HG03460 (cell line): Measurements from ENCODE around the gene AUH.

Experiments
- ATAC-seq: cut with Tn5 transposase; IDR thresholded peaks from one replicate; pipeline ENCODE4 v1.9.1; 2021; ENCODE audit not compliant: unreplicated experiment

AUH gene

DNA sequence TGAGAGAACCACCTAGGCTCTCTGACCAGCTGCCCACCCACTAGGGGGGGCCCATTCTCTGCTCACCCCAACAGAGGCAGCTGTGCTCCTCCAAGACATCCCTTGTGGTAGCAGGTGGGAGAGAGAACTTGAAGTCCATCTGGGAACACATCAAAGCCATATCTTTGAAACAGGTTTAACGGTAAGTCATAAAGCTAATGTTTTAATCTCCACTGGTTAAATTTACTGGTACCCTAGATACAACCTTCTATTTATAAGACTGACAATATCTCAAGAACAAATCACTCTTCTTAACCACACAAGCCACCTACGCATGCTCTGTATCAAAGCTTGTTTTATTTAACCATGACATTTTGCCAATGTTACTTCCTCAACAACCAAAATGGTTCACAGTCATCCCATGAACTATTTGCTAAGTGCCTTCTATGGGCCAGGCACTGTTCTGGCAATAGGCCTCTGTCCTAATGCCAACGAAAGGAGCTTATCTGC lies 20.4 kb downstream of the AUH start:
- ATAC-seq, result no peak

GRCh38 chr9:91340395-91340967 lies 21.2 kb downstream of the AUH start:
- ATAC-seq, result no peak

GRCh38 chr9:91338681-91339080 lies 23.0 kb downstream of the AUH start:
- no peak for ATAC-seq

DNA sequence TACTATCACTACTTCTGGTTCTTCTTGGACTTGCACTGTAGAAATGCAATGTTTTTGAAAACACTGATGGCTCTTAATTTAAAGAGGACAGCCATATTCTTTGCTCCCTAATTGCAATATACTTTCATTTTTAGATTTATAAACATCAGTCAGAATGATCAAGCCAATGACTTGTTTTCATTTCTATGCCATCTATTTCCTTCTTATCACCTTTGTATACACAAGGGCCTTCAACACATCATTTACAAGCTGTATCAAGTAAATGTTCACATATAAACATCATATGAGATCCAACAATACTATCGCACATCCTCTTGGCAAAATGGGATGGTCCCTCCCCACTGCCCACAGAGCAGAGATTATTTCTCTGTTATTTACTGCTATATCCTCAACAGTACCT lies 24.9 kb downstream of the AUH start:
- no peak for ATAC-seq

DNA sequence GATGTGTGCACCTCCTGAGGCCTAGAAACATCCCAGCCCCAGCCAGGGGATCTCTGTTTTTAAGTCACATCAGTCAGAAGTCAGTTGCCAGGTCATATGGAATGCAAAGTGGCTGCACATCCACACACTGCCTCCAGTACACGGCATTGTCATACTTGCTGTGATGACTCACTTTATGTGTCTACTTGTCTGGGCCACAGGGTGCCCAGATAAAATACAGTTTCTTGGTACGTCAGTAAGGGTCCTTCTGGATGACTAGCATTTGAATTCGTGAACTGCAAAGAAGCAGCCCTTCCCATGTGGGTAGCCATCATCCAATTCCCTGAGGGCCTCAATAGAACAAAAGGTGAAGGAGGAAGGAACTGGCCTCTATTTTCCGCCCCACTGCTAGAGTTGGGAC lies 27.7 kb downstream of the AUH start:
- no peak for ATAC-seq

GRCh38 chr9:91333551-91333950 lies 28.2 kb downstream of the AUH start:
- no peak for ATAC-seq

GRCh38 chr9:91332546-91333231 lies 29.0 kb downstream of the AUH start:
- no peak for ATAC-seq

DNA sequence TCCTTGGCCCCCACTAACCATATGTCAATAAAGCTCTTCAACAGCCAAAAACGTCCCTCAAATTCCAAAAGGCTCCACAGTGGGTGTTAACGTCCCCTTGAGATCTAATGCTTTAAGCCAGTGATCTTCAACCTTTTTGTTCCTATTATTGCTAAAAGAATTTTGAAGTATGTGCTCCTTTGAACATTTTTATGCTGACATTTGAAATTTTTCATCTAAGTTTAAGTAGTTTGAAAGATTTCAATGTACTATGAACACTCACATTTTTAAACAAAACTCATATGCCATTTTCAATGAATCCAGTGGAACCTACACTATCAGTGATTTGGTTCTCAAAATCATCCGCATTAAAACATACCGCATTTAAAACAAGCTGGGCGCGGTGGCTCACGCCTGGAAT lies 29.9 kb downstream of the AUH start:
- no peak for ATAC-seq

- no peak for ATAC-seq
These were observed 33.5 kb downstream of the AUH start for GRCh38 chr9:91328186-91328585.

- ATAC-seq, result no peak
These were observed 40.0 kb downstream of the AUH start for GRCh38 chr9:91321691-91322090.

GRCh38 chr9:91320299-91320698 lies 41.4 kb downstream of the AUH start:
- no peak for ATAC-seq

- ATAC-seq, result no peak
These were observed 45.6 kb downstream of the AUH start for GRCh38 chr9:91316093-91316492.

- ATAC-seq, result no peak
These were observed 46.5 kb downstream of the AUH start for GRCh38 chr9:91315191-91315590.

DNA sequence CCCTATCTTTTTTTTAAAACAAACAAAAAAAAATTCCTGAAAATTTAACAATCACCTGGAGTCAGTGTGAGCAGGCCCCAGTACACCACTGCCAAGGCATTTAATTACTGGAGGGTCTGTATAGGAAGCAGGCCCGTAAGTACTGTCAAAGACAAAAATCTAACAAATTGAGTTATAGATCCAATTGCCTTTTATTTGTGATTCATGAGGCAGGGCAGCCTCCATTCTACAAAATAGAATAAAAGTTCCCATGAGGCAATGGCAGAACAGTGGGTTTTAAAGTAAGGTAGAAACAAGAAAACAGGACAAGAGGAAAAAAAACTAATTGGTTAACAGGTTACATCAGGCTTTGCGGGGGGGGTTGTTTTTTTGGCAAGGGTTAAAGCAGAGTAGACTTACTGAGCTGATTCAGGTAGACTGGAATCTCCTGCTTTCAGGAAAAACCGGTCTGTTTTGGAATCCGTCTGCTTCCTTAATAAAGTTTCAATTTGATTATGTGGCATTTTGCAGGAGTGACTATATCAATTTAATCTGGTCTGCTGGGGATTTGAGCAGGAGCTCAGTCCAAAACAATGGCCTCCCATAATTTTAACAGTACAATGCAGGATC lies 48.9 kb downstream of the AUH start:
- ATAC-seq, result no peak

- ATAC-seq, result no peak
These were observed 51.7 kb downstream of the AUH start for GRCh38 chr9:91310037-91310436.

DNA sequence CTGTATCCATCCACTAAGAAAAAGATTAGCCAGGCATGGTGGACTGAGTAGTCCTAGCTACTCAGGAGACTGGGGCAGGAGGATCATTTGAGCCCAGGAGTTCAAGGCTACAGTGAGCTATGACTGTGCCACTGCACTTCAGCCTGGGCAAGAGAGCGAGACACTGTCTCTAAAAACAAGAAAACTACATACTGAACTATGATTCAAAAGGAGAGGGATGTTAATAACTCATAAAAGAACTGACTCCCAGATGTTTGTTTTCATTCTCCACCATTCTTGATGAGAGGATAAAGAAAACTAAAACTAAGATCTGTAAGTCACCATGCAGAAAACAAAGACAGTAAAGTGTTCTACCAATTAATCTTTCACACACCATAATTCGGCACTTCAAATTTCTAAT lies 53.5 kb downstream of the AUH start:
- no peak for ATAC-seq

GRCh38 chr9:91307279-91307678 lies 54.4 kb downstream of the AUH start:
- ATAC-seq, result no peak

GRCh38 chr9:91306296-91306630 lies 55.5 kb downstream of the AUH start:
- no peak for ATAC-seq

GRCh38 chr9:91305596-91306295 lies 56.0 kb downstream of the AUH start:
- ATAC-seq, result no peak

- ATAC-seq, result no peak
These were observed 57.8 kb downstream of the AUH start for GRCh38 chr9:91303741-91304415.

DNA sequence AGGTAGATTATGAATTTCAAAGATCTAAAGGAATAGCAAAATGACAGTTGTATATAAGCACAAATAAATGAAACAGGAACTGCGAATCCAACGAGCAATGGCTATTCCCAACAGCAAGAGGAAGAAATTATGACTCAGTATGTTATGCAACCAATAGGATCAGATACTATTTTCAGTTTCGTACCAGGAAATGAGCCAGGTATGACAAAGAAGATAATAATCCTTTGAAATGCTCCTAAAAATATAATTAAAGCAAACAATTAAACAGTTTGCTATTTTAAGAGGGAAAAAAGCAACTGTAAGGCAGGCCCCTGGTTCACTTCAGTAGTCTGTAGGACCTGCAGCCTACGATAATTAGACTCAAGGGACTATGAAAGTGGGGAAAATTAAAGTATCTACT lies 58.9 kb downstream of the AUH start:
- no peak for ATAC-seq
